HG03095 (cell line): Measurements from ENCODE around the gene TTC1.

Source experiments
- ATAC-seq: cut with Tn5 transposase; IDR thresholded peaks from one replicate; pipeline ENCODE4 v1.9.1; 2021; ENCODE audit warnings: moderate library complexity; ENCODE audit not compliant: unreplicated experiment

TTC1 gene

GRCh38 chr5:160082614-160083500 lies 73.9 kb downstream of the TTC1 start:
- ATAC-seq, result no peak

- ATAC-seq, result no peak
Observed at GRCh38 chr5:160083501-160083900, 74.6 kb downstream of the TTC1 start.

GRCh38 chr5:160084144-160084543 lies 75.2 kb downstream of the TTC1 start:
- ATAC-seq, result no peak

DNA sequence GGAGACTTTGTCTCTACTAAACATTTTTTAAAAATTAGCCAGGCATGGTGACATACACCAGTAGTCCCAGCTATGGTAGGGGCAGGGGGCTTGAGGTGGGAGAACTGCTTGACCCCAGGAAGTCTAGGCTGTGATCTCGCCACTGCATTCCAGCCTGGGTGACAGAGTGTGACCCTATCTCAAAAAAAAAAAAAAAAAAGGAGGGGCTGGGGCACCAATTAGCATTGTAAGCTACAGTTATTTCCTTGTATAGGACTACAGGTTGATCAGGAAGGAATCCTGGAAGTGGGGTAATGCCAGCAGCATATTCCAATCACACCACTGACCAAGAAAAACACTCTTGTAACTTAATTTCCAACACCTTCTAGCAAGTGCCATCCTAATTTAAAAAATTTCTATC lies 78.3 kb downstream of the TTC1 start:
- no peak for ATAC-seq

GRCh38 chr5:160088805-160089204 lies 79.9 kb downstream of the TTC1 start:
- no peak for ATAC-seq

GRCh38 chr5:160089531-160089930 lies 80.6 kb downstream of the TTC1 start:
- no peak for ATAC-seq

GRCh38 chr5:160090059-160090458 lies 81.1 kb downstream of the TTC1 start:
- no peak for ATAC-seq

- no peak for ATAC-seq
Observed at GRCh38 chr5:160092514-160092913, 83.6 kb downstream of the TTC1 start.

DNA sequence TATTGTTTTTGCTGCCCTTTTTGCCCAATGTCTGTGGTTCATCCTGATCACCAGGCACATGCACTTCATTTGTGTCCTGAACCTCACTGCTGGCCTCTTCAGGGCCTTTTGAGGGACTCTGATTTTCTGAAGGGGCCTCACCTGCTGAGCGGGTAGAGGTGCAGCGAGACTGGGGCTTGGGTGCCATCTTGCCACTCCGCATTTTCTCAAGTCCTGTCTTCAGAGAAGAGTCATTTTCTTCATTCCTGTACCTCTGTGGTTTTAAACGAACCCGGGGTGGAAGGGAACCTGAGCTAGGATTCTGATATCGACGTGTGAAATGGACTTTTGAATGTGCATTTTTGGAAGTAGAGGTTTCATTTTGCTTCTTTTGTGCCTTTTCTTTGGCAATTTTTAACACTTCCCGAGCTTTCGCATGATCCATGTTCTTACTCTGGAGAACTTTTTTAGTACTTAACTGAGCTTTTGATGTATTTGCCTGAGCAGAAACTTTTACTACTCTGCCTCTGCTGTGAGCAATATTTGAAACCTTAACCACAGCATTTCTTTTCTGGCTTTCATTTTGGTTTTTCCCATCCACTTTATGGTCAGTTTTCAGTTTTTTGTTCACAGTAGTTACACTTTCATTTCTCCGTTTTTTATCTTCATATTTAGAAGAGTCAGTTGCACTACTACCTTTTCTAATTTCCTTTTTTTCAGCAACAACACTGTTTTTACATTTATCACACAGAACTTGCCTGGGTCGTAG lies 84.2 kb downstream of the TTC1 start:
- peak; percentile 77 for ATAC-seq

DNA sequence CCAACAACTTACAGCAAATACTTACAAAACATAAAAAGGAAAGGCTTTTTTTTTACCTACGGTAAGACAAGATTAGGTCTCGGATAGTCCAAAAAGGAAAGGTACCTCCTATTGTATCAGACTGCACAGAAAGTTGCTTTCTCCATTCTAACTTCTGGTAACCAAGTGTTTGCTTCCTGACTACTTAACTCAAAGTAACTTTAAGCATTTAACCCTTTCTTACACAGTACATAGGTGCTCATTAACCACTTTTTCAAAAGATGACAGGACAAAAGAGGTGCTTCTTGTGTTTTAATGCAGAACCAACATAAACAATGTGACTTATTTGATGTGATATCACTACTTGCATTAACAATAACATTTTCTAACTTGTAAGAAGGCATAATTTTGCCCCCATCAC lies 87.2 kb downstream of the TTC1 start:
- no peak for ATAC-seq

DNA sequence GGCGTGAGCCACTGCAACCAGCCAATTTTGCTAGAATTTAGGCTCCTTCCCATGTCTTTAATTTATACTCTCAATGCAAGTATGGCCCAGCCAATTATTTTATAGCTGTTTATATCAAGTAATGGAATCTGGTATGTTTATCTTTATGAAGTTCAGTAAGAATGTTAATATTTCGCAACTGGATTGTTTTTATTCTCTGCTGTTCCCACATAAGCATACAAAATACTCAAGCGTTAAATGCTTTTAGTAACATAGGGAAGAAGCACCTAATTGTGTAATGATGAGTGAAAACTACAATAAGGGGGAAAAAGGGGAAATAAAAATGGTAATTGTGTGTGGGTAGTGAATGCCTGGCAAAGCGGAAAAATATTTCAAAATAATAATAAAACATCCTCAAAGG lies 89.1 kb downstream of the TTC1 start:
- ATAC-seq, result no peak

DNA sequence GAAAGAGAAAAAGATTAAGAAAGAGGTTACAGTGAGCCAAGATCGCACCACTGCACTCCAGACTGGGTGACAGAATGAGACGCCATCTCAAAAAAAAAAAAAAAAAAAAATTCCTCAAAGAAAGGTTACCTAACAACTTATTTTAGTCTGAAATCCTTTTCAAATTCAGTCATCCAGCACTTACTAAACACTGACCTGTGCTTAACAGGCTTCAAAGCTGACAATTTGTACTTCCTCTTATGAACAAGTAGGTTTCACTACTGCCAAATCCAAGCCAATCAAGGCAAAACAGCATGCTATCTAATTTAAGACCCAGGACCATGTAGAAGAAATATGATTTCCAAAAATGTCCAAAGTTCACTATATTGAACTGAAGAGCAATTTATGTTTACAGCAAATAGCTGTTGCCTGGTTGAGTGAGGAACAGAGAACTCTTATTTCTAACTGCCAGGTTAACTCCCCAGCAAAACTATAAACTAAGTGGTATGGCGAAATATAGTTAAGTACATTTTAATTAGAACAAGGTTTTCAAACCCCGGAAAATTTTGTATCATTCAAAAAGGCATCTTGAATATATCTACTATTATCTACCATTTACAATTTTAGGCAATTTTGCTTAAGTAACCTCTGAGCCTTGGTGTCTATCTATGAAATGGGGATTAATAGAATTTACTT lies 96.9 kb downstream of the TTC1 start:
- peak; percentile 81 for ATAC-seq

GRCh38 chr5:160108124-160108523 lies 99.2 kb downstream of the TTC1 start:
- ATAC-seq, result no peak
